Measurements from ENCODE around the gene ERBB2.

Gene ERBB2

DNA sequence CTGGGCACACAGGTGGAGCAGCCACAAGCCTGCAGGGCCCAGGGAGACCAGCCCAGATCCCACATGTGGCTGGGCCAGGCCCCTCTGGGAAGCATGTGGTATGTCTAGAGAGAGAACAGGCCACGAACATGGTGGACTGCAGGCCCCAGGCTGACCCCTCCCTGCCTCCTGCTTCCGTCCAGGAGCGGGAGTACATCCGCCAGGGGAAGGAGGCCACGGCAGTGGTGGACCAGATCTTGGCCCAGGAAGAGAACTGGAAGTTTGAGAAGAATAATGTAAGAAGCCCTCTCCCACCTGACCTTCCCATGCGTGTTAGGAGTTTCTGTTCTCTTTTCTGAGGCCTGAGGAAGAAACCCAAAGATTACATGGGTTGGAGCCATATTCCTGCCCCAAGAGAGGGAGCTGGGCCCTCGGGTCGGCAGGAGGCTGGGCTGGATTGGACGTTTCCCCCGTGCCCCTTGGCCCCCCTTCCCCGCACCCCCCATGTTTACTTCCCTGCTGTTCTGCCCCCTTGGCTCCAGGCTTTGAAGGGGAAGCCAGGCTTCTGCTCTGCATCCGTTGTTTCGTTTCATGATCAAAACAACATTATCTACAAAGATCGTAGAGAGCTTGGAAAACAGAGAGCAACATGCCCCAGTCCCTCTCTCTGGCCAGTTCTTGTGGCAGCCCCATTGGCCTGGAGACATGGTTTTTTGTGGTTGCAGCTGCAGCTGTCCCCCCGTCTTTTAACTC lies 40.4 kb upstream of the ERBB2 start:
- TF ChIP-seq, protein P1, sequence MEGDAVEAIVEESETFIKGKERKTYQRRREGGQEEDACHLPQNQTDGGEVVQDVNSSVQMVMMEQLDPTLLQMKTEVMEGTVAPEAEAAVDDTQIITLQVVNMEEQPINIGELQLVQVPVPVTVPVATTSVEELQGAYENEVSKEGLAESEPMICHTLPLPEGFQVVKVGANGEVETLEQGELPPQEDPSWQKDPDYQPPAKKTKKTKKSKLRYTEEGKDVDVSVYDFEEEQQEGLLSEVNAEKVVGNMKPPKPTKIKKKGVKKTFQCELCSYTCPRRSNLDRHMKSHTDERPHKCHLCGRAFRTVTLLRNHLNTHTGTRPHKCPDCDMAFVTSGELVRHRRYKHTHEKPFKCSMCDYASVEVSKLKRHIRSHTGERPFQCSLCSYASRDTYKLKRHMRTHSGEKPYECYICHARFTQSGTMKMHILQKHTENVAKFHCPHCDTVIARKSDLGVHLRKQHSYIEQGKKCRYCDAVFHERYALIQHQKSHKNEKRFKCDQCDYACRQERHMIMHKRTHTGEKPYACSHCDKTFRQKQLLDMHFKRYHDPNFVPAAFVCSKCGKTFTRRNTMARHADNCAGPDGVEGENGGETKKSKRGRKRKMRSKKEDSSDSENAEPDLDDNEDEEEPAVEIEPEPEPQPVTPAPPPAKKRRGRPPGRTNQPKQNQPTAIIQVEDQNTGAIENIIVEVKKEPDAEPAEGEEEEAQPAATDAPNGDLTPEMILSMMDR (conservative IDR thresholded peaks at IDR 0.05; ENCODE audit: low read length): no peak
- TF ChIP-seq EZH2phosphoT487 (IDR thresholded peaks at IDR 0.05; ENCODE audit: borderline replicate concordance): no peak
- H3K79me2 ChIP-seq (ENCODE audit: insufficient read depth, low read length): no peaks in the 10 kb centered on the region
- no peaks in the 10 kb centered on the region for H3K4me1 ChIP-seq (ENCODE audit: insufficient read depth, low read length, poor library complexity, severe bottlenecking)
- no peaks in the 10 kb centered on the region for H4K20me1 ChIP-seq (ENCODE audit: insufficient read depth, low read length, poor library complexity, severe bottlenecking)
- H3K4me3 ChIP-seq (ENCODE audit: low read length, poor library complexity, severe bottlenecking): no peak overlapping the region
- no peak overlapping the region for H2AFZ ChIP-seq (ENCODE audit: low read length)
- H3K9ac ChIP-seq (ENCODE audit: low read depth, low read length, poor library complexity, severe bottlenecking): no peak overlapping the region
- no peaks in the 10 kb centered on the region for H3F3A ChIP-seq (ENCODE audit: low read depth)
- H3K27me3 ChIP-seq (ENCODE audit: insufficient read depth, low read length, poor library complexity, severe bottlenecking): no peaks in the 10 kb centered on the region
- peaks cover 52% of the 10 kb centered on the region; the same call in 1 of the 2 replicates for H3K36me3 ChIP-seq (ENCODE audit: insufficient read depth, low read length)
- H3K9me3 ChIP-seq (ENCODE audit: insufficient read depth, low read depth, low read length): no peaks in the 10 kb centered on the region
- H3K4me2 ChIP-seq (ENCODE audit: low read depth, low read length, poor library complexity, severe bottlenecking): no peak overlapping the region
- H3K9me2 ChIP-seq (replicated peaks; ENCODE audit: low read depth, low read length): no peaks in the 10 kb centered on the region

DNA sequence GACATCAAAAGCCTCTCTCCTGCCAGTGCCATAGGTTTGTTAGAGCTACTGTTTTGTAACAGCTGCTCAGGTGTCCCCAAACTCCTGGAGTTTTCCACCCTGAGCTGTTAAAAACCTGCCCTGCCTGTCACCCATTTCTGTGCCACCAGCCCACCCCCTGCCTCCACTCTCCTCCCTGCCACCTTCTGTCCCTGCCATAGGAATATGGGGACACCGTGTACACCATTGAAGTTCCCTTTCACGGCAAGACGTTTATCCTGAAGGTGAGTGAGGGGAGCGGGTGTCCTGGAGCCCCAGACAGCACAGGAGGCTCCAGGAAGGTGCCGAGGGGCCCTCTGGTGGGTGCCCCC lies 39.9 kb upstream of the ERBB2 start:
- H3K9me3 ChIP-seq (ENCODE audit: insufficient read depth, low read depth, low read length): no peaks in the 10 kb centered on the region
- H3K36me3 ChIP-seq (ENCODE audit: insufficient read depth, low read length): peaks cover 52% of the 10 kb centered on the region; the same call in 1 of the 2 replicates
- no peaks in the 10 kb centered on the region for H3K79me2 ChIP-seq (ENCODE audit: insufficient read depth, low read length)
- no peaks in the 10 kb centered on the region for H3K27me3 ChIP-seq (ENCODE audit: insufficient read depth, low read length, poor library complexity, severe bottlenecking)
- H3K9me2 ChIP-seq (replicated peaks; ENCODE audit: low read depth, low read length): no peaks in the 10 kb centered on the region
- H3K9ac ChIP-seq (ENCODE audit: low read depth, low read length, poor library complexity, severe bottlenecking): no peak overlapping the region
- no peaks in the 10 kb centered on the region for H3K4me1 ChIP-seq (ENCODE audit: insufficient read depth, low read length, poor library complexity, severe bottlenecking)
- no peaks in the 10 kb centered on the region for H3F3A ChIP-seq (ENCODE audit: low read depth)
- TF ChIP-seq EZH2phosphoT487 (IDR thresholded peaks at IDR 0.05; ENCODE audit: borderline replicate concordance): no peak
- TF ChIP-seq, protein P1 (conservative IDR thresholded peaks at IDR 0.05; ENCODE audit: low read length): no peak
- no peak overlapping the region for H3K4me2 ChIP-seq (ENCODE audit: low read depth, low read length, poor library complexity, severe bottlenecking)
- H3K4me3 ChIP-seq (ENCODE audit: low read length, poor library complexity, severe bottlenecking): no peak overlapping the region
- no peak overlapping the region for H2AFZ ChIP-seq (ENCODE audit: low read length)
- H4K20me1 ChIP-seq (ENCODE audit: insufficient read depth, low read length, poor library complexity, severe bottlenecking): no peaks in the 10 kb centered on the region

GRCh38 chr17:39660397-39661385 lies 39.2 kb upstream of the ERBB2 start:
- Histone ChIP-seq H3K27me3 (ENCODE audit: insufficient read depth, low read length, poor library complexity, severe bottlenecking) (no peaks in the 10 kb centered on the region), H3K9ac (ENCODE audit: low read depth, low read length, poor library complexity, severe bottlenecking) (no peak overlapping the region), H3K9me2 (replicated peaks; ENCODE audit: low read depth, low read length) (no peaks in the 10 kb centered on the region), H3F3A (ENCODE audit: low read depth) (no peaks in the 10 kb centered on the region), H4K20me1 (ENCODE audit: insufficient read depth, low read length, poor library complexity, severe bottlenecking) (no peaks in the 10 kb centered on the region), H3K36me3 (ENCODE audit: insufficient read depth, low read length) (peaks cover 52% of the 10 kb centered on the region; the same call in 1 of the 2 replicates), H3K4me3 (ENCODE audit: low read length, poor library complexity, severe bottlenecking) (no peak overlapping the region), H3K4me2 (ENCODE audit: low read depth, low read length, poor library complexity, severe bottlenecking) (no peak overlapping the region), H3K9me3 (ENCODE audit: insufficient read depth, low read depth, low read length) (no peaks in the 10 kb centered on the region), H2AFZ (ENCODE audit: low read length) (no peak overlapping the region), H3K79me2 (ENCODE audit: insufficient read depth, low read length) (no peaks in the 10 kb centered on the region), H3K4me1 (ENCODE audit: insufficient read depth, low read length, poor library complexity, severe bottlenecking) (no peaks in the 10 kb centered on the region)
- TF ChIP-seq, protein P1 (conservative IDR thresholded peaks at IDR 0.05; ENCODE audit: low read length): no peak
- TF ChIP-seq EZH2phosphoT487 (IDR thresholded peaks at IDR 0.05; ENCODE audit: borderline replicate concordance): no peak
